Measurements from ENCODE around the gene HEATR3.
A peak's percentile ranks its signal among the peaks of the same experiment; 100 is the strongest.

The HEATR3 gene

DNA sequence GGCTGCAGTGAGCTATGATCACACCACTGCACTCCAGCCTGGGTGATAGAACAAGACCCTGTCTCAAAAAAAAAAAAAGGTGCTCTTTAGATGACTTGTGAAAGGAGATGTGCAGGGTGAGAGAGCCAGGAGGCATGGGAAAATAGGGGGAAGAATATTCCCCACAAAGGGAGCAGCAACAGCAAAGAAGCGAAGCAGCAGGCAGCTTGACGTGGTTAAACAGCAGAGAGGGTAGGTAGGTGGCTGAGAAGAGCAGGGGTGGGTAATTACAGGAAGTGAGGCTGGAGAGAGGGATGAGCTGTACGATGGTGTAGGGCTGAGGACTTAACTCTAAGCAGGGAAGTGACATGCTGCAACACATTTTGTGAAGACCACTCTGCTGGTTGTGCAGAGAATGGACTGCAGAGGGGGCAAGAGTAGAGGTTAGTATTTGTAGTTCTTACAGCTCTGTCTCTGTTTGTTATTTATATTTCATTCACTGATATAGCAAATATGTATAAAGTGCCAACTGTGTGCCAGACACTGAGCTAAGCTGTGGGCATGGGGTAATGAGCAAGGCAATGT lies 1.6 kb downstream of the HEATR3 start:
- DNase-seq (ENCODE audit: insufficient read length, low spot score) (peak; percentile 20), FAIRE-seq (peak; percentile 5)
- TF ChIP-seq POU2F2 (IDR thresholded peaks at IDR 0.05; ENCODE audit: low read depth, low read length) (no peak), PAX5 (IDR thresholded peaks at IDR 0.05; ENCODE audit: insufficient read depth, low read length, severe bottlenecking) (no peak), SPI1 (IDR thresholded peaks at IDR 0.05; ENCODE audit: low read depth, low read length) (peak; percentile 42), POLR2A (IDR thresholded peaks at IDR 0.05; ENCODE audit: low read depth, low read length) (no peak), POLR2AphosphoS5 (IDR thresholded peaks at IDR 0.05; ENCODE audit: low read depth, low read length) (no peak), TAF1 (IDR thresholded peaks at IDR 0.05; ENCODE audit: low read depth, low read length) (no peak)

DNA sequence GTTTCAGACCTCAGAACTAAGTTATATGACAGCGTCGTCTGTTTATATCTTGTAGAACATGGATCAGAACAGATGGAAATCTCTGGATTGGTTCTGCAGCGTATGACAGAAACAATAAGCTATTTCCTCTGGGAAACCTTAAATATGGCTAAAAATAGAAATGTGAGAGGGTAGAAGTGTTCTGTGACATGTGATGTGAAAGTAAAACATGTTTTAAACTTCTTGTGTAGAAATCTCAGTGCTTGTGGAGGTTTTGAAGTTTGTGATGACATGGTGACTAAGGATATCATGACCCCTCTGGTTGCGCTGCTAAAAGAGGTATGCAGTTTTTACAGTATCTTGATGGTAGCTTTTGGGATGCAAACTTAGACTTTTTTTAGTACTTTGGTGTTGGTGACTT lies 2.8 kb downstream of the HEATR3 start:
- TF ChIP-seq PAX5 (IDR thresholded peaks at IDR 0.05; ENCODE audit: insufficient read depth, low read length, severe bottlenecking) (no peak), TAF1 (IDR thresholded peaks at IDR 0.05; ENCODE audit: low read depth, low read length) (no peak), POLR2A (IDR thresholded peaks at IDR 0.05; ENCODE audit: low read depth, low read length) (no peak), POLR2AphosphoS5 (IDR thresholded peaks at IDR 0.05; ENCODE audit: low read depth, low read length) (no peak), POU2F2 (IDR thresholded peaks at IDR 0.05; ENCODE audit: low read depth, low read length) (no peak), SPI1 (IDR thresholded peaks at IDR 0.05; ENCODE audit: low read depth, low read length) (no peak)
- no peak for FAIRE-seq

GRCh38 chr16:50069060-50069459 lies 3.3 kb downstream of the HEATR3 start:
- no peak for DNase-seq (ENCODE audit: insufficient read length, low spot score)
- TF ChIP-seq TAF1 (IDR thresholded peaks at IDR 0.05; ENCODE audit: low read depth, low read length) = no peak
- TF ChIP-seq POU2F2 (IDR thresholded peaks at IDR 0.05; ENCODE audit: low read depth, low read length) = no peak
- no peak for TF ChIP-seq PAX5 (IDR thresholded peaks at IDR 0.05; ENCODE audit: insufficient read depth, low read length, severe bottlenecking)
- no peak for TF ChIP-seq POLR2A (IDR thresholded peaks at IDR 0.05; ENCODE audit: low read depth, low read length)
- no peak for TF ChIP-seq POLR2AphosphoS5 (IDR thresholded peaks at IDR 0.05; ENCODE audit: low read depth, low read length)
- no peak for TF ChIP-seq SPI1 (IDR thresholded peaks at IDR 0.05; ENCODE audit: low read depth, low read length)
- FAIRE-seq = no peak

More for the DNA sequence above, 2.8 kb downstream of the HEATR3 start:
- DNase-seq (ENCODE audit: insufficient read length, low spot score) = no peak

GRCh38 chr16:50071075-50071671 lies 5.4 kb downstream of the HEATR3 start:
- DNase-seq (ENCODE audit: insufficient read length, low spot score) = no peak
- no peak for FAIRE-seq
- TF ChIP-seq POU2F2 (IDR thresholded peaks at IDR 0.05; ENCODE audit: low read depth, low read length) (no peak), POLR2AphosphoS5 (IDR thresholded peaks at IDR 0.05; ENCODE audit: low read depth, low read length) (no peak), TAF1 (IDR thresholded peaks at IDR 0.05; ENCODE audit: low read depth, low read length) (no peak), SPI1 (IDR thresholded peaks at IDR 0.05; ENCODE audit: low read depth, low read length) (no peak), PAX5 (IDR thresholded peaks at IDR 0.05; ENCODE audit: insufficient read depth, low read length, severe bottlenecking) (no peak), POLR2A (IDR thresholded peaks at IDR 0.05; ENCODE audit: low read depth, low read length) (no peak)

DNA sequence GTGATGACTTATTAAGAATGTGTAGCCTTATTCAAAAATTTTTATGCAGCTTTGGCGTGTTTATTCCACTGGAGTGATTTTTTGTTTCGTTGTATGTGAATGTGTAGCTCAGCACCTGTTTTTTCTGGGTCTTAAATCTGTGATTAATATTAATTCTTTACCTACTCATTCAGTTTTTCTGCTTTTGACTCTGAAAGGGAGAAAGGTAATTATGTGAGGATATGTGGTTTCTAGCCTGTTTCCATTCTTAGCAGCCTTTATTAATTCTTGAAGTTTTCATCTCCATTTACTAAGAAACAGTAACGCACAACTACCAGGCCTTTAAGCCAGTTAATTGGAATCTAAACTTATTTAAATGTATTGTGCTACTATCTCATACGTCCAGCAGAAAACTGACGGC lies 7.0 kb downstream of the HEATR3 start:
- FAIRE-seq (no peak), DNase-seq (ENCODE audit: insufficient read length, low spot score) (no peak)
- TF ChIP-seq SPI1 (IDR thresholded peaks at IDR 0.05; ENCODE audit: low read depth, low read length) (no peak), TAF1 (IDR thresholded peaks at IDR 0.05; ENCODE audit: low read depth, low read length) (no peak), POU2F2 (IDR thresholded peaks at IDR 0.05; ENCODE audit: low read depth, low read length) (no peak), POLR2A (IDR thresholded peaks at IDR 0.05; ENCODE audit: low read depth, low read length) (no peak), PAX5 (IDR thresholded peaks at IDR 0.05; ENCODE audit: insufficient read depth, low read length, severe bottlenecking) (no peak), POLR2AphosphoS5 (IDR thresholded peaks at IDR 0.05; ENCODE audit: low read depth, low read length) (no peak)

- FAIRE-seq (no peak), DNase-seq (ENCODE audit: insufficient read length, low spot score) (no peak)
- TF ChIP-seq POU2F2 (IDR thresholded peaks at IDR 0.05; ENCODE audit: low read depth, low read length) (no peak), POLR2A (IDR thresholded peaks at IDR 0.05; ENCODE audit: low read depth, low read length) (no peak), PAX5 (IDR thresholded peaks at IDR 0.05; ENCODE audit: insufficient read depth, low read length, severe bottlenecking) (no peak), POLR2AphosphoS5 (IDR thresholded peaks at IDR 0.05; ENCODE audit: low read depth, low read length) (no peak), SPI1 (IDR thresholded peaks at IDR 0.05; ENCODE audit: low read depth, low read length) (no peak), TAF1 (IDR thresholded peaks at IDR 0.05; ENCODE audit: low read depth, low read length) (no peak)
These were observed 13.8 kb downstream of the HEATR3 start for GRCh38 chr16:50079397-50080140.

- no peak for FAIRE-seq
- TF ChIP-seq SPI1 (IDR thresholded peaks at IDR 0.05; ENCODE audit: low read depth, low read length) (no peak), PAX5 (IDR thresholded peaks at IDR 0.05; ENCODE audit: insufficient read depth, low read length, severe bottlenecking) (no peak), POLR2AphosphoS5 (IDR thresholded peaks at IDR 0.05; ENCODE audit: low read depth, low read length) (no peak), POU2F2 (IDR thresholded peaks at IDR 0.05; ENCODE audit: low read depth, low read length) (no peak), TAF1 (IDR thresholded peaks at IDR 0.05; ENCODE audit: low read depth, low read length) (no peak), POLR2A (IDR thresholded peaks at IDR 0.05; ENCODE audit: low read depth, low read length) (no peak)
These were observed 15.8 kb downstream of the HEATR3 start for GRCh38 chr16:50081428-50082018.

DNA sequence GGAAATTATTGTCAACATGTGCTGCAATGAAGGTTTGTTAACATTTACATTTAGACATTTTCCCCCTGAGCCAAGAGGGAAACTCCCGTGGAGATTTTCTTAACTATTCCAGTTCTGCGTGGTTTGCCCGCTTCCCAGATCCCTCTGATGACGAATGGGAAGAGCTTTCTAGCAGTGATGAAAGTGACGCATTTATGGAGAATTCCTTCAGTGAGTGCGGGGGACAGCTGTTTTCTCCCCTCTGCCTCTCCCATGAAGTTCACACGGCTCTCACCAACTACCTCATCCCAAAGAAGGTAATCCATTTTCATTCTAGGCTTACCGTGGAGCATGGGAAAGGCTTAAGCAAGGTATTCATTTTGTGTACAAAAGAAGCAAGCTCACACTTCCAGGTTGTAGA lies 18.2 kb downstream of the HEATR3 start:
- FAIRE-seq (peak; percentile 35), DNase-seq (ENCODE audit: insufficient read length, low spot score) (no peak)

More at GRCh38 chr16:50081428-50082018, 15.8 kb downstream of the HEATR3 start:
- no peak for DNase-seq (ENCODE audit: insufficient read length, low spot score)

More for the DNA sequence above, 18.2 kb downstream of the HEATR3 start:
- no peak for TF ChIP-seq POLR2A (IDR thresholded peaks at IDR 0.05; ENCODE audit: low read depth, low read length)
- no peak for TF ChIP-seq POU2F2 (IDR thresholded peaks at IDR 0.05; ENCODE audit: low read depth, low read length)
- no peak for TF ChIP-seq TAF1 (IDR thresholded peaks at IDR 0.05; ENCODE audit: low read depth, low read length)
- no peak for TF ChIP-seq POLR2AphosphoS5 (IDR thresholded peaks at IDR 0.05; ENCODE audit: low read depth, low read length)
- no peak for TF ChIP-seq SPI1 (IDR thresholded peaks at IDR 0.05; ENCODE audit: low read depth, low read length)
- no peak for TF ChIP-seq PAX5 (IDR thresholded peaks at IDR 0.05; ENCODE audit: insufficient read depth, low read length, severe bottlenecking)

Measured in GM12891 (cell line).